Breast epithelium (tissue), 4 donors: ENCODE measurements around the gene PPP2R2B. TPM values are rescaled to one million over a fixed set of nuclear protein-coding genes. Genes with fewer than 3 reads are reported as not detected.

Experiments
- DNase-seq, 2 donors: peaks; one replicate each; pipeline ENCODE4 v3.0.0-alpha.2; 2019; ENCODE audit warnings: low spot score in 2 of 2
- H3K27ac ChIP-seq, 2 donors: fragments of 200-600 bp; sonication (generic) in 1 of 2; one replicate each; pipeline ENCODE4 v1.5.1; 2016 to 2019; ENCODE audit warnings: mild to moderate bottlenecking in 1 of 2
- H3K27me3 ChIP-seq, 2 donors: fragments of 200-600 bp; sonication (generic) in 1 of 2; one replicate each; pipeline versions ENCODE4 v1.5.1 to v1.6.0; 2017 to 2019; ENCODE audit warnings: control low read depth in 1 of 2, mild to moderate bottlenecking in 1 of 2
- H3K36me3 ChIP-seq: fragments of 200-600 bp; one replicate; pipeline ENCODE4 v1.5.1; 2019
- H3K4me1 ChIP-seq, 2 donors: fragments of 200-600 bp; sonication (generic); one replicate each; pipeline ENCODE4 v1.5.1; 2016 to 2019; ENCODE audit warnings: control low read depth in 1 of 2
- H3K4me3 ChIP-seq, 3 donors: fragments of 200-600 bp; sonication (generic); 1 replicate in 2 of 3; 2 replicates in 1 of 3; pipeline ENCODE4 v1.5.1; 2016 to 2019; ENCODE audit warnings: mild to moderate bottlenecking in 3 of 3, moderate library complexity in 2 of 3
- H3K9me3 ChIP-seq, 2 donors: fragments of 200-600 bp; sonication (generic) in 1 of 2; one replicate each; pipeline ENCODE4 v1.5.1; 2016 to 2019; ENCODE audit warnings: control low read depth in 1 of 2
- POLR2A ChIP-seq: fragments of 450-650 bp; IDR thresholded peaks from one replicate; pipeline ENCODE4 v1.6.1; 2016; ENCODE audit warnings: antibody characterized with exemption, mild to moderate bottlenecking, moderate library complexity
- POLR2AphosphoS5 ChIP-seq, 3 donors: sonication (generic); formaldehyde crosslinking; IDR thresholded peaks; one replicate each; pipeline ENCODE4 v1.6.1; 2017; ENCODE audit warnings: antibody characterized with exemption in 3 of 3
- intact Hi-C: fragments of 100-400 bp; cut with DNase I; formaldehyde crosslinking; loops from one replicate; pipeline ENCODE4 v1.15.1; 2023; ENCODE audit warnings: low total_unique reads
- total RNA-seq, 3 donors: library from RNA; depleted of rRNA; stranded (reverse); fragments of >200 nt; gene quantifications; one replicate each; pipeline ENCODE4 v1.1.0, GENCODE V29; 2016
- TF ChIP-seq, protein P1 (sequence below), 3 donors: fragments of 450-650 bp; IDR thresholded peaks; one replicate each; pipeline ENCODE4 v1.5.1; 2016 to 2017; ENCODE audit warnings: antibody characterized with exemption in 3 of 3, mild to moderate bottlenecking in 3 of 3, moderate library complexity in 3 of 3

PPP2R2B gene
- total RNA-seq, 3 donors from 2014 or later = 0.33 to 1.8 (median 1.6) TPM

GRCh38 chr5:146722361-146722779, 156.2 kb downstream of the PPP2R2B start:
- H3K4me1 ChIP-seq = no peaks in the 10 kb centered on the region
- H3K9me3 ChIP-seq = no peaks in the 10 kb centered on the region
- H3K27ac ChIP-seq = no peak overlapping the region
- intact Hi-C loops = no loop called here
- no peak overlapping the region for H3K4me3 ChIP-seq
- no peak for DNase-seq
- H3K27me3 ChIP-seq = no peaks in the 10 kb centered on the region
- no peaks in the 10 kb centered on the region for H3K36me3 ChIP-seq
- TF ChIP-seq POLR2AphosphoS5 (IDR thresholded peaks at IDR 0.05) = no peak
- TF ChIP-seq, protein P1, sequence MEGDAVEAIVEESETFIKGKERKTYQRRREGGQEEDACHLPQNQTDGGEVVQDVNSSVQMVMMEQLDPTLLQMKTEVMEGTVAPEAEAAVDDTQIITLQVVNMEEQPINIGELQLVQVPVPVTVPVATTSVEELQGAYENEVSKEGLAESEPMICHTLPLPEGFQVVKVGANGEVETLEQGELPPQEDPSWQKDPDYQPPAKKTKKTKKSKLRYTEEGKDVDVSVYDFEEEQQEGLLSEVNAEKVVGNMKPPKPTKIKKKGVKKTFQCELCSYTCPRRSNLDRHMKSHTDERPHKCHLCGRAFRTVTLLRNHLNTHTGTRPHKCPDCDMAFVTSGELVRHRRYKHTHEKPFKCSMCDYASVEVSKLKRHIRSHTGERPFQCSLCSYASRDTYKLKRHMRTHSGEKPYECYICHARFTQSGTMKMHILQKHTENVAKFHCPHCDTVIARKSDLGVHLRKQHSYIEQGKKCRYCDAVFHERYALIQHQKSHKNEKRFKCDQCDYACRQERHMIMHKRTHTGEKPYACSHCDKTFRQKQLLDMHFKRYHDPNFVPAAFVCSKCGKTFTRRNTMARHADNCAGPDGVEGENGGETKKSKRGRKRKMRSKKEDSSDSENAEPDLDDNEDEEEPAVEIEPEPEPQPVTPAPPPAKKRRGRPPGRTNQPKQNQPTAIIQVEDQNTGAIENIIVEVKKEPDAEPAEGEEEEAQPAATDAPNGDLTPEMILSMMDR (IDR thresholded peaks at IDR 0.05) = no peak
- TF ChIP-seq POLR2A = no peak

DNA sequence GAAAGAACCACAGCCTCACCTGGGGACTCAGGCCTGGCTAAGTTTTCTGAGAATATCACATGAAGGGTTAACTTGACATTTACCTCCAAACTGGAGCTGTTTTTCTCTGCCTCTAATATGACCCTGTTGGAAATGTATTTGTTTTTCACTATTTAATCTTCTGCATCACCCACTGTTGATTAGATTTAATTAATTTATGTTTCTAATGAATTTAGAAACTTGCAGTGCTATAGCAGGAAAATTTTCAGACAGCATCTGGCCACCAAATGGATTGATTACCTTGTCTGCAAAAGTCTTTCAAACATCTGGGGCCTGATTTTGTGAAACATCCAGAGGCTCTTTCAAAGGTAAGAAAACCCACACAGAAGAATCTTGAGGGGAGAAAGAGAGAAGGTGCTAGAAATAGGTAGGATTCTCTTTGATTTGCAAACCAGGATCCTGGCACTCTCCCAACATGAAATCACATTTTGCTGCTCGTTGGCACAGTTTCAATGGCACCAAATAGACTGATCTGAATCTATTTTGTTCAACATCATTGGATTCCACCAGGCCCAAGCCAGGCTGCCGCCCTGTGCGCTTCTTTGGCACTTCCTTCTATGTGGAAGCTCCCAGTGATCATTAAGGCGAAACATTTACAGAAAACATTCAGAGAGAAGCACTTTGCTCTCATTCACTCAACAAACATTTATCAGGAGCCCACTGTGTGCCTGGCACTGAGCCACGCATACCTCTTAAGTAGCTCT, 157.3 kb downstream of the PPP2R2B start:
- no peak for TF ChIP-seq POLR2A
- TF ChIP-seq POLR2AphosphoS5 (IDR thresholded peaks at IDR 0.05) = no peak
- TF ChIP-seq, protein P1 (IDR thresholded peaks at IDR 0.05) = no peak
- intact Hi-C loops = no loop called here
- H3K36me3 ChIP-seq = no peaks in the 10 kb centered on the region
- H3K27me3 ChIP-seq = no peaks in the 10 kb centered on the region
- no peaks in the 10 kb centered on the region for H3K4me1 ChIP-seq
- no peak overlapping the region for H3K4me3 ChIP-seq
- no peak for DNase-seq
- no peaks in the 10 kb centered on the region for H3K9me3 ChIP-seq
- H3K27ac ChIP-seq = no peak overlapping the region

DNA sequence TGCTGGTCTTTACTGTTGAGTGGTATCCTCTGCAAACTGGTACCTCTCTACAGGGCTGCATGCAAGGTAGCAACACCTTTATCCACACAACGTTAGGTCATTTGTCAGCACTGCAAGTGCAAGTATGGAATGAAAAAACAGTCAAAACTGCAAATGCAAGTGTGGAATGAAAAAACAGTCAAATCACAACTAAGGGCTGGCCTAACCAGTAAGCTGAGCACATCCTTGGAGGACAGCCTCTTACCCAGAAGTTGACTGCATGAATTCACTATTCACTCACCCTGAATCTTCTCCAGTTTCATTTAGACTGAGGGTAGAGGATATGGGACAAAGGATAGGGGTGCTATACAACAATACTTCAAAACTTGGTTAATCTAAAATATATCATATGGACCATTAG, 158.4 kb downstream of the PPP2R2B start:
- Histone ChIP-seq H3K27ac (no peak overlapping the region), H3K27me3 (no peaks in the 10 kb centered on the region), H3K4me1 (no peaks in the 10 kb centered on the region), H3K9me3 (no peaks in the 10 kb centered on the region), H3K36me3 (no peaks in the 10 kb centered on the region), H3K4me3 (no peak overlapping the region)
- no peak for DNase-seq
- intact Hi-C loops = no loop called here
- TF ChIP-seq POLR2AphosphoS5 (IDR thresholded peaks at IDR 0.05) = no peak

DNA sequence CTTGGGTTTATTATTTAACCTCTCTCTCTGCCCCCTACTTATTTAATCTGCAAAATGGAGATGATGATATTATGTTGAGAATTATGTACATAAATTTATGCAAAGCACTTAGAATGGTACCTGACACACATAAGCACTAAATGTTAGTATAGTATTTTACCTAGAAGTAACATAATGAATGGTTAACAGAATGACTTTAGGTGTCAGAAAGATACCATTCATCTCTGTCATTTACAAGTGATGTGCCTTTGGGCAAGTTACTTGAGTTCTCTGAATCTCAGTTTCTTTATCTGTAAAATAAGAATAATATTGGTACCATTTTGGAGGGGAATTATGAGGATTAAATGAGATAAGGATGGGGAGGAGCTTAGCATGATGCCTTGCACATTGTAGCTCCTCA, 159.4 kb downstream of the PPP2R2B start:
- Histone ChIP-seq H3K27me3 (no peaks in the 10 kb centered on the region), H3K9me3 (no peaks in the 10 kb centered on the region), H3K27ac (no peak overlapping the region), H3K4me3 (no peak overlapping the region), H3K4me1 (no peaks in the 10 kb centered on the region), H3K36me3 (no peaks in the 10 kb centered on the region)
- DNase-seq = no peak
- TF ChIP-seq POLR2A = no peak
- TF ChIP-seq, protein P1 (IDR thresholded peaks at IDR 0.05) = no peak
- no peak for TF ChIP-seq POLR2AphosphoS5 (IDR thresholded peaks at IDR 0.05)
- intact Hi-C loops = no loop called here

GRCh38 chr5:146718609-146719008, 159.9 kb downstream of the PPP2R2B start:
- intact Hi-C loops = no loop called here
- H3K4me1 ChIP-seq = no peaks in the 10 kb centered on the region
- H3K36me3 ChIP-seq = no peaks in the 10 kb centered on the region
- no peak for DNase-seq
- no peaks in the 10 kb centered on the region for H3K9me3 ChIP-seq
- H3K27me3 ChIP-seq = no peaks in the 10 kb centered on the region
- TF ChIP-seq, protein P1 (IDR thresholded peaks at IDR 0.05) = no peak
- TF ChIP-seq POLR2AphosphoS5 (IDR thresholded peaks at IDR 0.05) = no peak
- no peak for TF ChIP-seq POLR2A
- no peak overlapping the region for H3K4me3 ChIP-seq
- no peak overlapping the region for H3K27ac ChIP-seq
